ENCODE results near the gene PLEKHA7. TPM values are rescaled to one million over a fixed set of nuclear protein-coding genes. Genes with fewer than 3 reads are reported as not detected.

The PLEKHA7 gene
- total and polyA plus RNA-seq, 2 of the 8 experiments (the other 6 are each of a cell fraction or from before 2014, with no cell fraction given) = 11.4 to 25.6 TPM

DNA sequence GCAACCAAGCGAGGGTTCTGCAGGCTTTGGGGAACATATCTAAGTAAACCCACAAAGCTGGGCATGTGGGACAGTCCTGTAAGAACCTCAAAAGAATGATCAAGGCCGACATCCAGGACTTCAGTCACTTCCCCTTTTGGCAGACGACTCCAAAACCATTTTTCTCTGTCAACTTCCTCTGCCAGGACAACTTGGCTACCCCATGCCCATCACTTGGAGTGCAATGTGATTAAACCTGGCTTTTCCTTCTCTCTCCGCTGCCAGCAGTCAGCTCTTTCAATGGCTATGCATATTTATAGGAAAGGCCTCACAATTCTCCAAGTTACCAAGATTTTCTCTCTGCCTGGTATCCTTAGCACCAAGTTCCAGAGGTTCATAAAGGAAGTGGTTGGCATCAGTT is 196.9 kb downstream of the PLEKHA7 start (continued):
- TF ChIP-seq, protein P1, sequence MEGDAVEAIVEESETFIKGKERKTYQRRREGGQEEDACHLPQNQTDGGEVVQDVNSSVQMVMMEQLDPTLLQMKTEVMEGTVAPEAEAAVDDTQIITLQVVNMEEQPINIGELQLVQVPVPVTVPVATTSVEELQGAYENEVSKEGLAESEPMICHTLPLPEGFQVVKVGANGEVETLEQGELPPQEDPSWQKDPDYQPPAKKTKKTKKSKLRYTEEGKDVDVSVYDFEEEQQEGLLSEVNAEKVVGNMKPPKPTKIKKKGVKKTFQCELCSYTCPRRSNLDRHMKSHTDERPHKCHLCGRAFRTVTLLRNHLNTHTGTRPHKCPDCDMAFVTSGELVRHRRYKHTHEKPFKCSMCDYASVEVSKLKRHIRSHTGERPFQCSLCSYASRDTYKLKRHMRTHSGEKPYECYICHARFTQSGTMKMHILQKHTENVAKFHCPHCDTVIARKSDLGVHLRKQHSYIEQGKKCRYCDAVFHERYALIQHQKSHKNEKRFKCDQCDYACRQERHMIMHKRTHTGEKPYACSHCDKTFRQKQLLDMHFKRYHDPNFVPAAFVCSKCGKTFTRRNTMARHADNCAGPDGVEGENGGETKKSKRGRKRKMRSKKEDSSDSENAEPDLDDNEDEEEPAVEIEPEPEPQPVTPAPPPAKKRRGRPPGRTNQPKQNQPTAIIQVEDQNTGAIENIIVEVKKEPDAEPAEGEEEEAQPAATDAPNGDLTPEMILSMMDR (IDR thresholded peaks at IDR 0.05; ENCODE audit: control extremely low read depth in 1 of 3, insufficient read depth in 1 of 3, low read depth in 1 of 3, low read length in 3 of 3) = no peak
- no peak for TF ChIP-seq CHD1 (IDR thresholded peaks at IDR 0.05; ENCODE audit: low read depth, low read length)
